HG03196 (cell line): ENCODE results near the gene DLG1.

Experiments used
- ATAC-seq: cut with Tn5 transposase; IDR thresholded peaks from one replicate; pipeline ENCODE4 v1.9.1; 2021; ENCODE audit not compliant: unreplicated experiment

Gene DLG1

GRCh38 chr3:197183582-197183981 is 114.8 kb downstream of the DLG1 start:
- no peak for ATAC-seq

GRCh38 chr3:197181741-197182140 is 116.7 kb downstream of the DLG1 start:
- no peak for ATAC-seq

GRCh38 chr3:197178998-197179397 is 119.4 kb downstream of the DLG1 start:
- ATAC-seq: no peak

- ATAC-seq: no peak
Observed at GRCh38 chr3:197175503-197175902, 122.9 kb downstream of the DLG1 start.

- ATAC-seq: no peak
Observed at GRCh38 chr3:197174927-197175326, 123.5 kb downstream of the DLG1 start.

GRCh38 chr3:197173620-197174019 is 124.8 kb downstream of the DLG1 start:
- ATAC-seq: no peak

- ATAC-seq: no peak
Observed at GRCh38 chr3:197171481-197172067, 126.8 kb downstream of the DLG1 start.

- no peak for ATAC-seq
Observed at GRCh38 chr3:197169028-197169427, 129.4 kb downstream of the DLG1 start.

GRCh38 chr3:197168606-197169005 is 129.8 kb downstream of the DLG1 start:
- ATAC-seq: no peak

- no peak for ATAC-seq
Observed at GRCh38 chr3:197168063-197168462, 130.3 kb downstream of the DLG1 start.

- ATAC-seq: no peak
Observed at GRCh38 chr3:197167549-197167948, 130.9 kb downstream of the DLG1 start.

GRCh38 chr3:197165890-197166289 is 132.5 kb downstream of the DLG1 start:
- no peak for ATAC-seq

GRCh38 chr3:197155046-197155445 is 143.4 kb downstream of the DLG1 start:
- no peak for ATAC-seq

- ATAC-seq: no peak
Observed at GRCh38 chr3:197151580-197151979, 146.8 kb downstream of the DLG1 start.

- ATAC-seq: no peak
Observed at GRCh38 chr3:197149528-197149927, 148.9 kb downstream of the DLG1 start.

GRCh38 chr3:197144188-197144587 is 154.2 kb downstream of the DLG1 start:
- ATAC-seq: no peak

GRCh38 chr3:197139586-197139985 is 158.8 kb downstream of the DLG1 start:
- no peak for ATAC-seq

- ATAC-seq: no peak
Observed at GRCh38 chr3:197137751-197138150, 160.7 kb downstream of the DLG1 start.

GRCh38 chr3:197136744-197137143 is 161.7 kb downstream of the DLG1 start:
- ATAC-seq: no peak

- no peak for ATAC-seq
Observed at GRCh38 chr3:197135212-197135611, 163.2 kb downstream of the DLG1 start.

GRCh38 chr3:197132916-197133530 is 165.4 kb downstream of the DLG1 start:
- ATAC-seq: no peak

- no peak for ATAC-seq
Observed at GRCh38 chr3:197125636-197126035, 172.8 kb downstream of the DLG1 start.

- no peak for ATAC-seq
Observed at GRCh38 chr3:197124713-197125112, 173.7 kb downstream of the DLG1 start.
